Mesodermal cell (in vitro differentiated cells): ENCODE measurements around the gene NPRL2.

Source experiments
- H3K27ac ChIP-seq: 2 replicates; pipeline ENCODE4 v1.7.0; 2013; ENCODE audit warnings: mild to moderate bottlenecking, low read depth, low read length, moderate library complexity; ENCODE audit not compliant: severe bottlenecking
- H3K36me3 ChIP-seq: 2 replicates; pipeline ENCODE4 v1.7.1; 2013; ENCODE audit warnings: mild to moderate bottlenecking, low read length, moderate library complexity; ENCODE audit not compliant: control insufficient read depth, insufficient read depth
- H3K4me1 ChIP-seq: one replicate; pipeline ENCODE4 v1.7.1; 2013; ENCODE audit warnings: mild to moderate bottlenecking, low read length; ENCODE audit not compliant: insufficient read depth, control insufficient read depth, poor library complexity, severe bottlenecking
- H3K4me3 ChIP-seq: 2 replicates; pipeline ENCODE4 v1.7.0; 2013; ENCODE audit warnings: low read length, control low read depth, mild to moderate bottlenecking; ENCODE audit not compliant: insufficient read depth, poor library complexity, severe bottlenecking; ENCODE audit errors: extremely low read depth
- H3K9me3 ChIP-seq: 2 replicates; pipeline ENCODE4 v1.7.1; 2013; ENCODE audit warnings: mild to moderate bottlenecking, low read length, moderate library complexity; ENCODE audit not compliant: control insufficient read depth
- WGBS, 2 experiments: methylation state at CpG; one replicate each; pipeline ENCODE4 v1.1.5; 2013; ENCODE audit warnings: missing lambda C conversion rate in 2 of 2; ENCODE audit not compliant: insufficient coverage in 2 of 2; 5-methylcytosine and 5-hydroxymethylcytosine counted together

NPRL2 gene

DNA sequence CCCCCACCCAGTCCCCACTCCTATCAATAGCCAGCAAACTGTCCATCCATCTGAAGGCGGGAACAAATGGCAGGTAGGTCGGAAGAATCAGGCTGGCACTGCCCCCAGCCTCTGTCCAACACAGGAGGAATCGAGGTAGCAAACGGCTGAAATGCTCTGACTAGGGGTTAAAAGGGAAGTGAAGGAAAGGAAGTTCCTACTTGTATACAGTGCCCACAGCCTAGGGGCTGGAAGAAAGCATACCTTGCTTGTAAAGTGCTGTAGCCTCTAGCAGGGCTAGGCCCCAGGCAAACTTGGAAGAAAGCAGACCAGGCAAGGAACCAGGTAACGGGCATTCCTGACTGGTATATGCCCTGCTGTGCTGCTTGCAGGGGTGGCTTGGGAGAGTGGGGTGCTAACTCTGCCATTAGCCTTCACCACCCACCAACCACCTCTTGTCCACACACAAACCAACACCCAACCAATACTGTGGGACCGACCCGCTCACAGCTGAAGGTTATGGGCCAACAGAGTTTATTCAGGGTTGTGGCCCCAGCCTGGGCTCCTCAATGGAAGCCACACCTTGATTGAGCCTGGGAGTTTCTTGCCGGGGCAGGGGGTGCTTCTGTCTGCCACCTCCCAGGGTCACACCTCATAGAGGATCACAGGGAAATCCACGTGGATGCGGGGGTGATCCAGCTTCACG is 24.9 kb downstream of the NPRL2 start:
- WGBS, 2 experiments, result 90 to 95% methylated on average over 9 to 11 of the region's 11 CpGs
- H3K36me3 ChIP-seq, result peaks cover 38% of the 10 kb centered on the region
- no peak overlapping the region for H3K27ac ChIP-seq
- no peak overlapping the region for H3K4me3 ChIP-seq
- no peaks in the 10 kb centered on the region for H3K9me3 ChIP-seq
- peaks cover 37% of the 10 kb centered on the region for H3K4me1 ChIP-seq

GRCh38 chr3:50325113-50325480 is 25.5 kb downstream of the NPRL2 start:
- no peak overlapping the region for H3K27ac ChIP-seq
- WGBS, 2 experiments, result no CpG with 5 or more reads among the region's 2 CpGs
- H3K4me1 ChIP-seq, result peaks cover 40% of the 10 kb centered on the region

DNA sequence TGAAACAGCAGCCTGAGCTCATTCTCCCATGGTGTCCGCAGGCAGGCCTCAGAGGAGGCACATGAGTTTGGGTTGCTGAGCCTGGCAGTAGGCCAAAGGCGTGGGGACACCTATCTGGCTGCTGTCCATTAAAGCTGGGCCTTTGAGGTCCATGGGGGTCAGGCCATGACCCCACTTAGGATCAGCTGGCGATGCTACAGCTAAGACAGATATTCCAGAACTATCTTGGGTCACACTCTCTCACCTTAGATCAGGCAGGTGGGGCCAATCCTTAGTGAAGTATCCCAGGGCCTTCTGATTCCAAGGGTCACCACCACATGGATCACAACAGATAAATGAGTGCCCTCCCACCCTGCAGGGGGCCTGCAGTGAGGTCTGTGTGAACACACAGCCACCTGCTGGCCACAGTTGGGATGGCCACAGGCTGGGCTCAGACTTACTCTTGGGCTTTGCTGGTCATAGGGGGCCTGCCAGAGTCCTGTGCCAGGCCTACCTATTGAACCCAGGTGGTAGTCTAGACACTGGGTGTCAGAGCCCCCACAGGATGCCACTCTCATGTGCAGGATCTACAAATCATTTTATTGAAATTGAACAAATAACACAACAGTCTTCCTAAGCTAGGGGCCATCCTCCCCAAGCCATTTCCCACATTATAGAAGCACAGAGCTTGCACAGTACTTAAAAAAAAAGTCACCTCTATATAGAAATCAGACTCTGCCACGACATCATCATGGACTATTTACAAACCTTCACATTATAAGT is 26.0 kb downstream of the NPRL2 start:
- H3K4me1 ChIP-seq, result peaks cover 44% of the 10 kb centered on the region
- H3K27ac ChIP-seq, result no peak overlapping the region
- H3K36me3 ChIP-seq, result peaks cover 36% of the 10 kb centered on the region
- H3K4me3 ChIP-seq, result no peak overlapping the region
- WGBS, 2 experiments, result 73 to 80% methylated on average over 4 of the region's 4 CpGs
- no peaks in the 10 kb centered on the region for H3K9me3 ChIP-seq

More at GRCh38 chr3:50325113-50325480, 25.5 kb downstream of the NPRL2 start:
- H3K9me3 ChIP-seq, result no peaks in the 10 kb centered on the region
- H3K4me3 ChIP-seq, result no peak overlapping the region
- peaks cover 36% of the 10 kb centered on the region for H3K36me3 ChIP-seq

- WGBS, 2 experiments, result 78 to 82% methylated on average over 4 of the region's 5 CpGs
- peaks cover 41% of the 10 kb centered on the region for H3K36me3 ChIP-seq
- H3K4me3 ChIP-seq, result no peak overlapping the region
- peak overlapping the region; percentile 49 for H3K27ac ChIP-seq
- H3K9me3 ChIP-seq, result no peaks in the 10 kb centered on the region
- H3K4me1 ChIP-seq, result peaks cover 50% of the 10 kb centered on the region
These were observed 26.9 kb downstream of the NPRL2 start for GRCh38 chr3:50323614-50324199.

GRCh38 chr3:50323092-50323600 is 27.4 kb downstream of the NPRL2 start:
- Histone ChIP-seq H3K4me3 (peak overlapping the region; percentile 81), H3K27ac (peak overlapping the region; percentile 99), H3K9me3 (no peaks in the 10 kb centered on the region), H3K36me3 (peaks cover 47% of the 10 kb centered on the region), H3K4me1 (peaks cover 50% of the 10 kb centered on the region)
- 63 to 74% methylated on average over 3 to 4 of the region's 4 CpGs for WGBS, 2 experiments

- Histone ChIP-seq H3K4me3 (peak within 1 kb of the TSS; percentile 81), H3K27ac (peak within 1 kb of the TSS; percentile 99), H3K4me1 (peaks cover 56% of the 10 kb centered on the region), H3K36me3 (peaks cover 53% of the 10 kb centered on the region), H3K9me3 (no peaks in the 10 kb centered on the region)
- 22 to 25% methylated on average over 13 to 23 of the region's 31 CpGs for WGBS, 2 experiments
These were observed 28.0 kb downstream of the NPRL2 start, which contains the start of gene HYAL2 for GRCh38 chr3:50322386-50323091. Gene HYAL2, minus strand, starts transcription at chr3:50322745. Its CDS starts 2,256 bp downstream, at chr3:50320489.

GRCh38 chr3:50322115-50322385 is 28.5 kb downstream of the NPRL2 start:
- Histone ChIP-seq H3K27ac (peak overlapping the region; percentile 99), H3K36me3 (peaks cover 58% of the 10 kb centered on the region), H3K9me3 (no peaks in the 10 kb centered on the region), H3K4me1 (peaks cover 56% of the 10 kb centered on the region), H3K4me3 (peak overlapping the region; percentile 81)
- 7 to 15% methylated on average over 14 of the region's 14 CpGs for WGBS, 2 experiments

- WGBS, 2 experiments, result 0 to 1% methylated on average over 34 to 44 of the region's 59 CpGs
- Histone ChIP-seq H3K4me1 (peaks cover 57% of the 10 kb centered on the region), H3K36me3 (peaks cover 62% of the 10 kb centered on the region)
These were observed 29.1 kb downstream of the NPRL2 start for GRCh38 chr3:50321336-50322114.

DNA sequence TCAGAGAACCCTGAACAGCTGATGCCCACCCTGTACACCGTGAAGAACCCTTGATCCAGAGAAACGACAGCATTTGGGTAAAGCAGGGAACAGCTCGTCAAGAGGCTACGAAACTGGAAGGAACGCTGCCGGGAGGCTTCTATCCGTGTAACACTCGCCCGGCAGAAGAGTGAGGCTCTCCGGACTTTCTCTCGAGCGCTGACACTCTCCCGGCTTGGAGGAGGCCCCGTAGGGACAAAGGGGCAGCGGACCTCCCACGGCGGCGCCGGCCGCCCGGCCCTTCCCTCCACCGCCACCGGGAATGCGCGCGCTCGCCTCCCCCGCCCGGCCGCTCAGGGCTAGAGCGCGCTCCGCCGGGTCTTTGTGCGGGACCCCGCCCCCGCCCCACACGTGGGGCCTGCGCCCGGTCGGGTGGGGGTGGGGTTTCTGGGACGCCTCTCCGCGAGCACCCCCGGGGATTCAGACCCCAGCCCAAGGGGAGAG is 29.7 kb downstream of the NPRL2 start:
- 0% methylated on average over 23 to 26 of the region's 45 CpGs for WGBS, 2 experiments
- peaks cover 62% of the 10 kb centered on the region for H3K36me3 ChIP-seq
- no peaks in the 10 kb centered on the region for H3K9me3 ChIP-seq
- peak overlapping the region; percentile 99 for H3K27ac ChIP-seq
- peaks cover 57% of the 10 kb centered on the region for H3K4me1 ChIP-seq
- H3K4me3 ChIP-seq, result peak overlapping the region; percentile 81

More at GRCh38 chr3:50321336-50322114, 29.1 kb downstream of the NPRL2 start:
- H3K9me3 ChIP-seq, result no peaks in the 10 kb centered on the region
- peak overlapping the region; percentile 99 for H3K27ac ChIP-seq
- peak overlapping the region; percentile 81 for H3K4me3 ChIP-seq
